Peyer's patch (tissue), 4 donors: ENCODE measurements around the gene RAP1GAP.

ENCODE experiments used
- CTCF ChIP-seq, 6 experiments: fragments of 450-650 bp in 4 of 6; fragments of 200-600 bp in 2 of 6; sonication (generic) in 1 of 6; IDR thresholded peaks; one replicate each; pipeline ENCODE4 v1.5.1; 2017 to 2019; ENCODE audit warnings: antibody characterized with exemption in 6 of 6, mild to moderate bottlenecking in 3 of 6, moderate library complexity in 1 of 6
- POLR2A ChIP-seq, 2 donors: fragments of 450-650 bp; IDR thresholded peaks; one replicate each; pipeline ENCODE4 v1.5.1; 2017; ENCODE audit warnings: antibody characterized with exemption in 2 of 2, mild to moderate bottlenecking in 2 of 2, moderate library complexity in 2 of 2

- TF ChIP-seq CTCF (IDR thresholded peaks at IDR 0.05) = peak in 4 of 6 experiments; percentile 14 to 53 (median 46)
- no peak for TF ChIP-seq POLR2A (IDR thresholded peaks at IDR 0.05)
These were observed 95.1 kb downstream of the RAP1GAP start for GRCh38 chr1:21573971-21574465.
